HG03442 (cell line): Measurements from ENCODE around the gene LTBR.

ENCODE experiments used
- ATAC-seq: cut with Tn5 transposase; IDR thresholded peaks from one replicate; pipeline ENCODE4 v1.9.1; 2021; ENCODE audit warnings: mild to moderate bottlenecking, moderate library complexity; ENCODE audit not compliant: unreplicated experiment

The LTBR gene

GRCh38 chr12:6367969-6368892, 15.7 kb upstream of the LTBR start:
- ATAC-seq, result no peak

DNA sequence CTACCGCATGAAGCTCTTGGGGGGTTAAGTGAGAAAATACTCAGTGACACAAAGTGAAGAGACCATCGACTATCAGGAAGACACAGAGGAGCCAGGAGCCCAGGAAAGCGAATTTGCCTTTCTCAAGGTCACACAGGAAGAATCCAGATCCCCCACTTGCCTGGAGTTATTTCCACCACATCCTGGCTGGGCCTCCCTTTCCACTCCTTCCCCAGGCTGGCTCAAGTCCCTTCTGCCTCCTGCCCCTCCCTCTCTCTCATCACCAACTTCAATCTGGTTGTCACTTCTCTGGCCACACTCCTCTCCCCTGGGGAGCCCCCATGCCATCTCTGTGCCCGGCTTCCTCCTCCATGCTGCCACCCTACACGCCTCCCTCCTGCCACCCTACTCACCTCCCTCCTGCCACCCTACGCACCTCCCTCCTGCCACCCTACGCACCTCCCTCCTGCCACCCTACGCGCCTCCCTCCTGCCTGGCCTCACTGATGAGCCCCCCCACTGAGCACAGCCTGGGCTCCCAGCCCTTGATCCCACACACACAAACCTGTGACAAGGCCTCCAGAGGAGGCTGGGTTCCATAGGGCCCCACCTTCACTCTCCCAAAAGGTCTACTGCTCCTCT, 14.9 kb upstream of the LTBR start:
- ATAC-seq, result no peak

DNA sequence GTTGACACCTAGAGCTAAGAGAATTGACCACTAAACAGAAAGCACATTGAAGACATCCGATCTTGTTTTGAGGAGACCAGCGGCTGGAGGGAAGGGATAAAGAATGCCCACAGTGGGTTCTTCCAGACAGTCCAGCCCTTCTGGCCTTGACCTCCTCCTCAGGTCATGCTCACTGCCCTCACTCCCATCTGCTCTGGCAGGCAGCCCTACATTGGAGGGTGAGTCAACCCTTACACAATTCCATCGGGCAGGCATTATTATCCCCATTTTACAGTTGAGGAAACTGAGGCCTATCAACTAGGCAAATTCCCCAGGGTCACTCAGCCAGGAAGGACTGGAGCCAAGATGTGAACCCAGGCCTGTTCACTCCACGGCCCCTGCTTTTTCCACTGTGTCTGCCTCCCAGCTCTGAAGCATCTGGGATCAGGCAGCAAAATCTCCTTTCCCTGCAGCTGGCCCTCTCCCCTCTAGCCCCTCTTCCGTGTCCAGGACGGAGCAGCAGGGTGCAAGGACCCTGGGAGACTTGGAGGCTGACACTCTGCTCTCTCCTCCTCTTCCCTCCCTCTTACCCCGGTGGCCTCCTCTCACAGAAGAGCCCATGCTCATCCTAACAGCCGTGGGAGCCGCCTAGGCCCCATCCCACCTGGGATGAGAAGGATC, 13.9 kb upstream of the LTBR start:
- ATAC-seq, result no peak

- ATAC-seq, result no peak
Observed at GRCh38 chr12:6370576-6370935, 13.4 kb upstream of the LTBR start.

GRCh38 chr12:6370994-6371754, 12.8 kb upstream of the LTBR start:
- ATAC-seq, result no peak

- no peak for ATAC-seq
Observed at GRCh38 chr12:6372403-6373003, 11.5 kb upstream of the LTBR start.

DNA sequence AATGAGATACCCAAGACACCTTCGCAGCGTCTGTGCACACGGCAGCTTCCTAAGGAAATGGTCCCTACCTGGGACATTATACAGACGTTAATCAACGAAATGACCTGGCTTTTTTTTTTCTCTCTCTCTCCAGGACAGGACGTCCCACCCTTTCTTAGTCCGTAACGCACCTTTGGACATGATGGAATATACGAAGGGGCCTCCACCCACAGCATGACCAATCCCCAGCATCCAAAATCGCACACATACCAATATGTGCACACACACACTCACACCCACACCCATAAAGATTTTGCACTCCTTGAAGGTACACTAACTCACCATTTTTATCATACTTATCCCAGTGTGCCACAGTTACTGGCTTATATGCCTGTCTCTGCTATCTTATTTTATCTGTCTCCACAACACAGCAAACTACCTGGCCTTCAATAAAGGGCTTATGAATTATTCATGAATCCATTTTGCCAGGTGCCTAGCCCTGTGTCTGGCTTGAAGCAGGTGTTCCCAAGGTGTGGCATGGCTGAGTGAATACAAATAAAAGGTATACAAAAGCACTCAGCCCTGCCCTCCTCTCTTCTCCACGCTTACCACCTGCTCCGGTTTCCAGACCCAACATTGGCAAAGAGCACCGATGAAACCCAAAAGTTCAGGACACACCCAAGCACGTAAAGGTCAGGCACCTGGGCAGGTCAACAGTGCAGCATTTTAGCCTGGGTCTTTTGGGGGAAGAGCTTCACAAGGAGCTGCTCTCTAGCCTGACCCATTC, 10.8 kb upstream of the LTBR start:
- ATAC-seq, result no peak

- ATAC-seq, result no peak
Observed at GRCh38 chr12:6374028-6374785, 9.8 kb upstream of the LTBR start.

DNA sequence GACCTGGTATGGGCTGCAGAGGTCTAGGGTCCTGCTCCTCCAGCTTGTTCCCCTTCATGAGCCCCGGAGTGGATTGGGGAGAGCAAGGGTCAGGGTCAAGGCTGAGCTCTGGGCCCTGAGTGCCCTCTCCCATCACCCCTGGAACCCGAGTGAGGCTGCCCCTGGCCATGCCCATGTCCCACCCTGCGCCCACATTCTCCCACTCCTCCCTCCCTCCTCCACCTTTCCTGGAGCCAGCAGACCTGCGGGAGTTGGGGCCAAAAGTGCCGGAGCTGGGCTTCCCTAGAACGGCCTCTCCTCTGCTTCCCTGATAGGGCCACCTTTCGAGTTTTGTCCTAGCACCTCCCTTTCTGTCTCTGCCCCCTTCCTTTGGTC, 9.2 kb upstream of the LTBR start:
- no peak for ATAC-seq

- no peak for ATAC-seq
Observed at GRCh38 chr12:6375269-6376078, 8.5 kb upstream of the LTBR start, which contains the start of gene SCNN1A. SCNN1A (minus strand) TSS chr12:6375563; CDS start chr12:6374783, 780 bp downstream.

- no peak for ATAC-seq
Observed at GRCh38 chr12:6376079-6376869, 7.7 kb upstream of the LTBR start.

- no peak for ATAC-seq
Observed at GRCh38 chr12:6376870-6377666, 6.9 kb upstream of the LTBR start.

GRCh38 chr12:6377667-6377994, 6.3 kb upstream of the LTBR start:
- ATAC-seq, result no peak

- ATAC-seq, result no peak
Observed at GRCh38 chr12:6378709-6379472, 5.1 kb upstream of the LTBR start.

GRCh38 chr12:6380141-6381121, 3.5 kb upstream of the LTBR start:
- no peak for ATAC-seq
